Activated CD8-positive, alpha-beta T cell treated with anti-CD3 and anti-CD28 coated beads, Interleukin-2, amount 10 ng/mL, durations not matched to agents 7 days and 5 days (primary cell): ENCODE measurements around the gene ELAC1. TPM values are rescaled to one million over a fixed set of nuclear protein-coding genes. Genes with fewer than 3 reads are reported as not detected.
"Not testable (repeated sequence)": the region's sequence is repeated elsewhere in the genome, so short reads cannot be mapped to it uniquely, and the experiment has no call there.

ENCODE experiments used
- ATAC-seq: fragments of 150-1000 bp; cut with Tn5 transposase; one replicate; pipeline ENCODE4 v1.10.0; 2021; ENCODE audit warnings: moderate library complexity
- CTCF ChIA-PET: fragments of 350-600 bp; sonication (Branson Sonifier 250); formaldehyde crosslinking; loops from one replicate; lab custom pipeline; 2021; ENCODE audit warnings: antibody characterized with exemption; lab: Charles Lee
- POLR2A ChIA-PET: fragments of 350-600 bp; sonication (Branson Sonifier 250); formaldehyde crosslinking; loops from one replicate; lab custom pipeline; 2021; ENCODE audit warnings: antibody characterized with exemption; lab: Charles Lee
- DNase-seq: peaks from one replicate; pipeline ENCODE4 v3.0.0-alpha.2; 2020
- H3K27ac Mint-ChIP-seq: one replicate; pipeline ENCODE4 v1.8.0; 2021; ENCODE audit warnings: mild to moderate bottlenecking, mixed read lengths
- H3K27me3 Mint-ChIP-seq: one replicate; pipeline ENCODE4 v1.8.0; 2021; ENCODE audit warnings: low read depth, mixed read lengths
- H3K36me3 Mint-ChIP-seq: one replicate; pipeline ENCODE4 v1.8.0; 2021; ENCODE audit warnings: low read depth, mixed read lengths
- H3K4me1 Mint-ChIP-seq: one replicate; pipeline ENCODE4 v1.8.0; 2021; ENCODE audit warnings: low read depth, mixed read lengths
- H3K4me3 Mint-ChIP-seq: one replicate; pipeline ENCODE4 v1.8.0; 2021; ENCODE audit warnings: mild to moderate bottlenecking, mixed read lengths
- H3K9me3 Mint-ChIP-seq: one replicate; pipeline ENCODE4 v1.8.0; 2022; ENCODE audit warnings: mixed read lengths; ENCODE audit not compliant: insufficient read depth
- total RNA-seq, 2 experiments: library from RNA; stranded (reverse); gene quantifications; one replicate each; pipeline ENCODE4 v1.2.3, GENCODE V29; 2021

ELAC1 gene
- total RNA-seq, 2 experiments from 2014 or later, result 8.7 to 9.4 TPM

DNA sequence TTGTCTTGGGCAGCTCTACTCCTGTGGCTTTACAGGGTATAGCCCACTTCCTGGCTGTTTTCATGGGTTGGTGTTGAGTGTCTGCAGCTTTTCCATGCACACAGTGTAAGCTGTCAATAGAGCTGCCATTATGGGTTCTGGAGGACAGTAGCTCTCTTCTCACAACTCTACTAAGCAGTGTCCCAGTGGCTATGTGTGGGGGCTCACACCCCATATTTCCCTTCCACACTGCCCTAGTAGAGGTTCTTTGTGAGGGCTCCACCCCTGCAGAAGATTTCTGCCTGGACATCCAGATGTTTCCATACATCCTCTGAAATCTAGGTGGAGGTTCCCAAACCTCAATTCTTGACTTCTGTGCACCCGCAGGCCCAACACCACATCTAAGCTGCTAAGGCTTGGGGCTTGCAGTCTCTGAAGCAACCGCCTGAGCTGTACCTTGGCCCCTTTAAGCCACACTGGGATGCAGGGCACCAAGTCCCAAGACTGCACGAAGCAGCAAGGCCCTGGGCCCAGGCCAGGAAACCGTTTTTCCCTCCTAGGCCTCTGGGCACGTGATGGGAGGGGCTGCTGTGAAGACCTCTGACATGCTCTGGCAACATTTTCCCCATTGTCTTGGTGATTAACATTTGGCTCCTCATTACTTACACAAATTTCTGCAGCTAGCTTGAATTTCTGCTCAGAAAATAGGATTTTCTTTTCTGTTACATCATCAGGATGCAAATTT, 9.4 kb downstream of the ELAC1 start:
- no peak for ATAC-seq
- CTCF ChIA-PET, result no interaction called here
- H3K4me3 Mint-ChIP-seq, result no peak overlapping the region
- peaks cover 5% of the 10 kb centered on the region for H3K9me3 Mint-ChIP-seq
- no peak overlapping the region for H3K27ac Mint-ChIP-seq
- no peaks in the 10 kb centered on the region for H3K4me1 Mint-ChIP-seq
- no peaks in the 10 kb centered on the region for H3K27me3 Mint-ChIP-seq
- no peak for DNase-seq
- POLR2A ChIA-PET, result interaction anchor here (1.1 kb wide), 1 partner anchor 10 kb away, joined by 3 read pairs; the partner anchor contains the start of gene ELAC1
- peaks cover 58% of the 10 kb centered on the region for H3K36me3 Mint-ChIP-seq

GRCh38 chr18:50981381-50981780, 13.5 kb downstream of the ELAC1 start:
- Mint-ChIP-seq H3K27me3 (no peaks in the 10 kb centered on the region), H3K9me3 (peaks cover 5% of the 10 kb centered on the region)
- ATAC-seq, result no peak

DNA sequence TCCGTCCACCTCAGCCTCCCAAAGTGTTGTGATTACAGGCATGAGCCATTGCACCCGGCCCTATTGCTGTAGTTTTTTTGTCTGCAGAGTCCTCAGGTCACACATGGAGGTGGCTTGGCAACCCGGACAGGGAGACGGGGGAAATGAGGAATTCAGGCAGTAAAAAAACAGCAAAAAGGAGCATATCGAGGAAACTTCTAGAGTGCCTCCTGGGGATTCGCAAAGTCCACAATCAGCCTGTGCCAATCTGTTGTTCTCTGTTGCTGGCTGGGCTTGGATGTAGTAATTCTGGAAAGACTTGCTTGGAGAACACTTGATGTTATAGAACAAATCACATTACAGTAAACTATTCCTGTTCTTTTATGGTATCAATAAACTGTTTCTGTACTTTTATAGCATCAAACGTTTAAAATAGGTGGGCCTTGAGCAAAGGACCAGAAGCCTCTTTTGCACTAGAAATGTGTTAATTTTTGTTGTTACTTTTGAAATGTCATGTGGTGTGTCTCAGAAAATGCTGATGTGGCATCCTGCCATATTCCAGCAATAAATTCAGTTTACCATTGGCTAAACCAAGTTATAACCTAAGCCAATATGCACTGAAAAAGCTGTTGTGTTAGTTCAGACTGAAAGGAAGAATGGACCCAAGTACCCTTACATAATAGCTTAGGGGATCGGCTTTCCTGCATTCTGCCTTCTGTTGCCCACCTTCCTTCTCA, 14.4 kb downstream of the ELAC1 start:
- Mint-ChIP-seq H3K27ac (no peak overlapping the region), H3K4me3 (no peak overlapping the region), H3K4me1 (no peaks in the 10 kb centered on the region), H3K27me3 (no peaks in the 10 kb centered on the region), H3K36me3 (peaks cover 40% of the 10 kb centered on the region), H3K9me3 (peaks cover under 1% of the 10 kb centered on the region)
- POLR2A ChIA-PET, result interaction anchor here (0.9 kb wide), 1 partner anchor 15 kb away, joined by 3 read pairs; no protein-coding TSS in a partner anchor
- CTCF ChIA-PET, result no interaction called here
- ATAC-seq (no peak), DNase-seq (no peak)

More at GRCh38 chr18:50981381-50981780, 13.5 kb downstream of the ELAC1 start:
- no peak overlapping the region for H3K4me3 Mint-ChIP-seq
- H3K4me1 Mint-ChIP-seq, result no peaks in the 10 kb centered on the region
- DNase-seq, result no peak
- ChIA-PET POLR2A (no interaction called here), CTCF (no interaction called here)
- peaks cover 45% of the 10 kb centered on the region for H3K36me3 Mint-ChIP-seq
- H3K27ac Mint-ChIP-seq, result no peak overlapping the region

DNA sequence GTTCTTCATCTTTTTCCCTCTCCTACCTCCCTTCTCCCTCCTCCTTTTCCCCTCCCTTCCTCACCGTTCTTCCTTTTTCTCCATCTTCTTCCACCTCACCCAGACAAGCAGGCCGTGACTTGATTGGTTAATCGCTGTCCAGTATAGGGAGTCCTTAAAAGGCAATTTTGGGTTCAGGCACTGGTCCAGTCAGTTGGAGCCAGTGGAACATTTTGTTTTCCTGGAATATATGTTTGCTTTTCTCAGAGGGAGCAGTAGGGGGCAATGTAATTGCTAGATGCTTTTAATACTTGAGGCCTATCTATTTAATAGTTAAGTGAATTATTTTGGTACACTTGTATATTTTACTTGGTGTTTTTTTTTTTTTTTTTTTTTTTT, 15.0 kb downstream of the ELAC1 start:
- Mint-ChIP-seq H3K36me3 (peaks cover 38% of the 10 kb centered on the region), H3K27ac (no peak overlapping the region), H3K9me3 (no peaks in the 10 kb centered on the region), H3K4me3 (no peak overlapping the region), H3K4me1 (no peaks in the 10 kb centered on the region), H3K27me3 (no peaks in the 10 kb centered on the region)
- CTCF ChIA-PET, result no interaction called here
- DNase-seq (no peak), ATAC-seq (no peak)
- POLR2A ChIA-PET, result interaction anchor here (0.9 kb wide), 1 partner anchor 16 kb away, joined by 3 read pairs; no protein-coding TSS in a partner anchor

DNA sequence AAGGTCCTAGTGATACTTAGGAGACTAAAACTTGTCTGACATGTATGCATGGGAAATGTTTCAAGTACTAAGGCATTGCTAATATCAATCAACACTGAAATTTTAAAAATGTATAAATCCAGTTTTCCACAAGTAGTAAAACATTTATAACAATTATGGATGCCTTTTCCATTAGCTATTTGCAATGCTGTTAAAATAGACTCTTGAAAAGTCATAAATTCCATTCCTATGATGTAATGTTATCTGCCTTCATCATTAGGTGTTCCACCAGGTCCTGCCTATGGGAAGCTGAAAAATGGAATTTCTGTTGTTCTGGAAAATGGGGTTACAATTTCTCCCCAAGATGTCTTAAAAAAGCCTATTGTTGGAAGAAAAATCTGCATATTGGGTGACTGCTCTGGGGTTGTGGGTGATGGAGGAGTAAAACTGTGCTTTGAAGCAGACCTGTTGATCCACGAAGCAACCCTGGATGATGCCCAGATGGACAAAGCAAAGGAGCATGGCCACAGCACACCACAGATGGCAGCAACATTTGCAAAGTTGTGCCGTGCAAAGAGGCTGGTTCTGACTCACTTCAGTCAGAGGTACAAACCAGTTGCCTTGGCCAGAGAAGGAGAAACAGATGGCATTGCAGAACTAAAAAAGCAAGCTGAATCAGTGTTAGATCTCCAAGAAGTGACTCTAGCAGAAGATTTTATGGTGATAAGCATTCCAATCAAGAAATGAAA, 18.7 kb downstream of the ELAC1 start:
- ChIA-PET CTCF (interaction anchor here (1.0 to 1.1 kb wide), 2 partner anchors 25 to 62 kb away, joined by 3 read pairs; no protein-coding TSS in a partner anchor), POLR2A (interaction anchor here (1.0 to 1.6 kb wide), 3 partner anchors 18 to 20 kb away, joined by 3 to 4 read pairs (median 3); no protein-coding TSS in a partner anchor)
- peaks cover 15% of the 10 kb centered on the region for H3K36me3 Mint-ChIP-seq
- H3K27ac Mint-ChIP-seq, result no peak overlapping the region
- ATAC-seq (no peak), DNase-seq (no peak)
- H3K9me3 Mint-ChIP-seq, result no peaks in the 10 kb centered on the region
- H3K27me3 Mint-ChIP-seq, result no peaks in the 10 kb centered on the region
- no peak overlapping the region for H3K4me3 Mint-ChIP-seq
- H3K4me1 Mint-ChIP-seq, result no peaks in the 10 kb centered on the region

GRCh38 chr18:50987261-50987660, 19.4 kb downstream of the ELAC1 start:
- H3K9me3 Mint-ChIP-seq, result no peaks in the 10 kb centered on the region
- H3K36me3 Mint-ChIP-seq, result peaks cover 15% of the 10 kb centered on the region
- ChIA-PET CTCF (no interaction called here), POLR2A (interaction anchor here (1.6 kb wide), 1 partner anchor 21 kb away, joined by 3 read pairs; no protein-coding TSS in a partner anchor)
- ATAC-seq (no peak), DNase-seq (no peak)
- no peaks in the 10 kb centered on the region for H3K4me1 Mint-ChIP-seq
- no peak overlapping the region for H3K27ac Mint-ChIP-seq
- no peak overlapping the region for H3K4me3 Mint-ChIP-seq
- no peaks in the 10 kb centered on the region for H3K27me3 Mint-ChIP-seq

- Mint-ChIP-seq H3K36me3 (peaks cover 12% of the 10 kb centered on the region), H3K4me3 (no peak overlapping the region), H3K27ac (no peak overlapping the region), H3K9me3 (no peaks in the 10 kb centered on the region), H3K27me3 (no peaks in the 10 kb centered on the region), H3K4me1 (no peaks in the 10 kb centered on the region)
- ChIA-PET CTCF (no interaction called here), POLR2A (no interaction called here)
- no peak for ATAC-seq
- DNase-seq, result no peak
Observed at GRCh38 chr18:50989711-50990110, 21.9 kb downstream of the ELAC1 start.

GRCh38 chr18:50992351-50992762, 24.5 kb downstream of the ELAC1 start:
- Mint-ChIP-seq H3K4me3 (no peak overlapping the region), H3K36me3 (peaks cover 4% of the 10 kb centered on the region), H3K27me3 (no peaks in the 10 kb centered on the region), H3K4me1 (no peaks in the 10 kb centered on the region), H3K9me3 (no peaks in the 10 kb centered on the region), H3K27ac (no peak overlapping the region)
- POLR2A ChIA-PET, result no interaction called here
- DNase-seq (no peak), ATAC-seq (no peak)
- CTCF ChIA-PET, result no interaction called here

DNA sequence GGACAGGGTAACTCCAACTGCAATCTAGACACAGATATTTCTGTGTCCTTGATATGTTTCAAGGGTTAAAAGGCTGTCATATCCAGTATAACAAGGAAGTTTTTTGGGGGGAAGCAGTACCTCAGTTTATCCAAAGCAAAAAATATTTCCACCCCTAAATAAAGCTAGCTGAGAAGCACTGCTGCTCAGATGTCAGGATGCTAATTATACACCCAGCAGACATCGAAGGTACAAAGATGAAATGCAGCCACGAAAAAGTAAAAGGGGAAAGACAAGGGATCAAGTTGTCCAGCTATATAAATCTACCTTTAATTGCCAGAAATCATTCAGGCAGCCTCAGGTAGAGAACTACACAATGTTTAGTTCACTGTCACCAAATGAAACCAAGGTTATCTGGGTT, 26.2 kb downstream of the ELAC1 start:
- Mint-ChIP-seq H3K27me3 (no peaks in the 10 kb centered on the region), H3K9me3 (no peaks in the 10 kb centered on the region), H3K4me1 (no peaks in the 10 kb centered on the region), H3K27ac (no peak overlapping the region), H3K36me3 (no peaks in the 10 kb centered on the region), H3K4me3 (no peak overlapping the region)
- ChIA-PET POLR2A (no interaction called here), CTCF (no interaction called here)
- ATAC-seq (no peak), DNase-seq (no peak)

DNA sequence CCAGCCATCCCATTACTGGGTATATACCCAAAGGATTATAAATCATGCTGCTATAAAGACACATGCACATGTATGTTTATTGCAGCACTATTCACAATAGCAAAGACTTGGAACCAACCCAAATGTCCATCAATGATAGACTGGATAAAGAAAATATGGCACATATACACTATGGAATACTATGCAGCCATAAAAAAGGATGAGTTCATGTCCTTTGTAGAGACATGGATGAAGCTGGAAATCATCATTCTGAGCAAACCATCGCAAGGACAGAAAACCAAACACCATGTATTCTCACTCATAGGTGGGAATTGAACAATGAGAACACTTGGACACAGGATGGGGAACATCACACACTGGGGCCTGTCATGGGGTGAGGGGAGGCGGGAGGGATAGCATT, 35.3 kb downstream of the ELAC1 start:
- H3K9me3 Mint-ChIP-seq, POLR2A ChIA-PET: not testable (repeated sequence)

GRCh38 chr18:51006061-51006818, 38.4 kb downstream of the ELAC1 start:
- H3K27me3 Mint-ChIP-seq, result no peaks in the 10 kb centered on the region
- no peak for ATAC-seq
- no peak overlapping the region for H3K27ac Mint-ChIP-seq
- no peaks in the 10 kb centered on the region for H3K9me3 Mint-ChIP-seq
- no peak for DNase-seq
- POLR2A ChIA-PET, result no interaction called here
- peaks cover 3% of the 10 kb centered on the region for H3K36me3 Mint-ChIP-seq
- no peaks in the 10 kb centered on the region for H3K4me1 Mint-ChIP-seq
- CTCF ChIA-PET, result no interaction called here
- no peak overlapping the region for H3K4me3 Mint-ChIP-seq

More for the DNA sequence above, 35.3 kb downstream of the ELAC1 start:
- H3K27me3 Mint-ChIP-seq, H3K36me3 Mint-ChIP-seq, H3K4me3 Mint-ChIP-seq, H3K27ac Mint-ChIP-seq, H3K4me1 Mint-ChIP-seq, CTCF ChIA-PET, DNase-seq, ATAC-seq: not testable (repeated sequence)
